GM18511 (cell line): ENCODE measurements around the gene PCDHB16.
"Not testable (repeated sequence)": the region's sequence is repeated elsewhere in the genome, so short reads cannot be mapped to it uniquely, and the experiment has no call there.

Experiments used
- ATAC-seq: cut with Tn5 transposase; IDR thresholded peaks from one replicate; pipeline ENCODE4 v1.9.1; 2021; ENCODE audit warnings: mild to moderate bottlenecking, moderate library complexity; ENCODE audit not compliant: unreplicated experiment

The PCDHB16 gene

GRCh38 chr5:141180313-141180712 is 1.9 kb upstream of the PCDHB16 start:
- ATAC-seq = no peak

GRCh38 chr5:141184117-141184855 is 2.1 kb downstream of the PCDHB16 start:
- ATAC-seq = not testable (repeated sequence)

GRCh38 chr5:141186897-141187512 is 4.8 kb downstream of the PCDHB16 start, which contains the start of gene PCDHB9:
TSS of gene PCDHB9 (plus strand) at chr5:141187161. CDS start at chr5:141187319, 158 bp downstream.
- ATAC-seq = no peak

- not testable (repeated sequence) for ATAC-seq
Measured at GRCh38 chr5:141188682-141189081, 6.5 kb downstream of the PCDHB16 start.

- not testable (repeated sequence) for ATAC-seq
Measured at GRCh38 chr5:141189131-141189530, 6.9 kb downstream of the PCDHB16 start.

GRCh38 chr5:141192110-141192725 is 10.0 kb downstream of the PCDHB16 start, which contains the start of gene PCDHB10:
TSS of gene PCDHB10 (plus strand) at chr5:141192353. CDS start at chr5:141192553, 200 bp downstream.
- ATAC-seq = no peak

GRCh38 chr5:141194332-141194731 is 12.1 kb downstream of the PCDHB16 start:
- ATAC-seq = not testable (repeated sequence)

- ATAC-seq = no peak
Measured at GRCh38 chr5:141196363-141196762, 14.2 kb downstream of the PCDHB16 start.

GRCh38 chr5:141199359-141200235 is 17.4 kb downstream of the PCDHB16 start, which contains the start of gene PCDHB11:
TSS of gene PCDHB11 (plus strand) at chr5:141199627. CDS start at chr5:141199775, 148 bp downstream.
- ATAC-seq = no peak

GRCh38 chr5:141201126-141201525 is 18.9 kb downstream of the PCDHB16 start:
- not testable (repeated sequence) for ATAC-seq

- ATAC-seq = not testable (repeated sequence)
Measured at GRCh38 chr5:141201646-141202045, 19.5 kb downstream of the PCDHB16 start.

GRCh38 chr5:141208478-141208877 is 26.3 kb downstream of the PCDHB16 start, which contains the start of gene PCDHB12:
TSS of gene PCDHB12 (plus strand) at chr5:141208719. CDS start at chr5:141208908, 189 bp downstream.
- no peak for ATAC-seq

GRCh38 chr5:141210281-141210680 is 28.1 kb downstream of the PCDHB16 start:
- not testable (repeated sequence) for ATAC-seq

- not testable (repeated sequence) for ATAC-seq
Measured at GRCh38 chr5:141210849-141211248, 28.7 kb downstream of the PCDHB16 start.

- ATAC-seq = not testable (repeated sequence)
Measured at GRCh38 chr5:141213656-141214339, 31.6 kb downstream of the PCDHB16 start, which contains the start of gene PCDHB13. TSS of gene PCDHB13 (plus strand) at chr5:141213919. CDS start at chr5:141214124, 205 bp downstream.

GRCh38 chr5:141214583-141214982 is 32.4 kb downstream of the PCDHB16 start:
- not testable (repeated sequence) for ATAC-seq

- not testable (repeated sequence) for ATAC-seq
Measured at GRCh38 chr5:141215504-141215903, 33.3 kb downstream of the PCDHB16 start.

- not testable (repeated sequence) for ATAC-seq
Measured at GRCh38 chr5:141216035-141216434, 33.8 kb downstream of the PCDHB16 start.

GRCh38 chr5:141223112-141223783 is 41.1 kb downstream of the PCDHB16 start, which contains the start of gene PCDHB14:
TSS of gene PCDHB14 (plus strand) at chr5:141223343. CDS start at chr5:141223506, 163 bp downstream.
- no peak for ATAC-seq
